Measurements from ENCODE around the gene HBZ. TPM values are rescaled to one million over a fixed set of nuclear protein-coding genes. Genes with fewer than 3 reads are reported as not detected.

Gene HBZ
- total and polyA plus RNA-seq, 9 of the 15 experiments (the other 6 are each of a cell fraction or from before 2014, with no cell fraction given), result 58.0 to 610 (median 113) TPM

DNA sequence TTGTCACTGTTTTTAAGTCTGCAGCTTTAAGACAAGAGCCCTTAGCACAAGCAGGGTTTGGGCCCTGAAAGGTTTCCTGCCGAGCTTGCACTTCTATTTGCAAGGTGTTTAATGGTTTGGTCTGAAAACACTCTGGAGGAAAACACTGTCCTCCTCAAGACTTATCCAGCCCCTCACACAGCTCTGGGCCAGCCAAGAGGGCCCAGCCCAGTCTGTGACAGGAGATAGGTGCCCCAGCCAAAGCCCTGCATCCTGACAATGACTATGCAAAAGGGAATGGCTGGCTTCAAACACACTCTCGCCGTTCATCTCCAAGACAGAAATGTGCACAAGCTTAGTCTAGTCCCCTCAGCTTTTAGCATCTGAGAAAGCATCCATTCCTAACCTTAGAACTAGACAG is 47.5 kb upstream of the HBZ start (continued):
- TF ChIP-seq, protein P1, sequence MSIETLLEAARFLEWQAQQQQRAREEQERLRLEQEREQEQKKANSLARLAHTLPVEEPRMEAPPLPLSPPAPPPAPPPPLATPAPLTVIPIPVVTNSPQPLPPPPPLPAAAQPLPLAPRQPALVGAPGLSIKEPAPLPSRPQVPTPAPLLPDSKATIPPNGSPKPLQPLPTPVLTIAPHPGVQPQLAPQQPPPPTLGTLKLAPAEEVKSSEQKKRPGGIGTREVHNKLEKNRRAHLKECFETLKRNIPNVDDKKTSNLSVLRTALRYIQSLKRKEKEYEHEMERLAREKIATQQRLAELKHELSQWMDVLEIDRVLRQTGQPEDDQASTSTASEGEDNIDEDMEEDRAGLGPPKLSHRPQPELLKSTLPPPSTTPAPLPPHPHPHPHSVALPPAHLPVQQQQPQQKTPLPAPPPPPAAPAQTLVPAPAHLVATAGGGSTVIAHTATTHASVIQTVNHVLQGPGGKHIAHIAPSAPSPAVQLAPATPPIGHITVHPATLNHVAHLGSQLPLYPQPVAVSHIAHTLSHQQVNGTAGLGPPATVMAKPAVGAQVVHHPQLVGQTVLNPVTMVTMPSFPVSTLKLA (conservative IDR thresholded peaks at IDR 0.05), result 0 out of 4 replicates have a peak, but pooled peaks of 1 of the 2 experiments have one; percentile 33
- TF ChIP-seq PCBP2 (IDR thresholded peaks at IDR 0.05; ENCODE audit: low read depth, low read length, poor library complexity, severe bottlenecking) (no peak), NFYB (IDR thresholded peaks at IDR 0.05; ENCODE audit: extremely low read depth, insufficient read length) (no peak), ZNF263 (CRISPR knock-in tag; IDR thresholded peaks at IDR 0.05; ENCODE audit: borderline replicate concordance) (no peak), NFE2 (IDR thresholded peaks at IDR 0.05; ENCODE audit: low read depth) (peak; percentile 93), ARID1B (IDR thresholded peaks at IDR 0.05) (peak; percentile 87), PHTF2 (CRISPR knock-in tag; IDR thresholded peaks at IDR 0.05) (no peak), CBFA2T2 (conservative IDR thresholded peaks at IDR 0.05) (peak; percentile 84), MAFF (IDR thresholded peaks at IDR 0.05; ENCODE audit: low read length) (peak; percentile 84), MAFG (tag; conservative IDR thresholded peaks at IDR 0.05) (peak; percentile 93), CSDE1 (IDR thresholded peaks at IDR 0.05) (no peak), STAT5A (IDR thresholded peaks at IDR 0.05; ENCODE audit: borderline replicate concordance, low read length) (peak; percentile 38; the same call in 1 of the 2 replicates), TCF3 (CRISPR knock-in tag; IDR thresholded peaks at IDR 0.05) (peak; percentile 88), SOX6 (IDR thresholded peaks at IDR 0.05) (peak; percentile 26; the same call in 1 of the 2 replicates), C11orf30 (IDR thresholded peaks at IDR 0.05; ENCODE audit: low read depth) (peak; percentile 94), CBFA2T3 (IDR thresholded peaks at IDR 0.05) (peak; percentile 90)
- TF ChIP-seq, protein P2, sequence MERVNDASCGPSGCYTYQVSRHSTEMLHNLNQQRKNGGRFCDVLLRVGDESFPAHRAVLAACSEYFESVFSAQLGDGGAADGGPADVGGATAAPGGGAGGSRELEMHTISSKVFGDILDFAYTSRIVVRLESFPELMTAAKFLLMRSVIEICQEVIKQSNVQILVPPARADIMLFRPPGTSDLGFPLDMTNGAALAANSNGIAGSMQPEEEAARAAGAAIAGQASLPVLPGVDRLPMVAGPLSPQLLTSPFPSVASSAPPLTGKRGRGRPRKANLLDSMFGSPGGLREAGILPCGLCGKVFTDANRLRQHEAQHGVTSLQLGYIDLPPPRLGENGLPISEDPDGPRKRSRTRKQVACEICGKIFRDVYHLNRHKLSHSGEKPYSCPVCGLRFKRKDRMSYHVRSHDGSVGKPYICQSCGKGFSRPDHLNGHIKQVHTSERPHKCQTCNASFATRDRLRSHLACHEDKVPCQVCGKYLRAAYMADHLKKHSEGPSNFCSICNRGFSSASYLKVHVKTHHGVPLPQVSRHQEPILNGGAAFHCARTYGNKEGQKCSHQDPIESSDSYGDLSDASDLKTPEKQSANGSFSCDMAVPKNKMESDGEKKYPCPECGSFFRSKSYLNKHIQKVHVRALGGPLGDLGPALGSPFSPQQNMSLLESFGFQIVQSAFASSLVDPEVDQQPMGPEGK (CRISPR knock-in tag; IDR thresholded peaks at IDR 0.05; ENCODE audit: borderline replicate concordance), result no peak
- TF ChIP-seq, protein P3, sequence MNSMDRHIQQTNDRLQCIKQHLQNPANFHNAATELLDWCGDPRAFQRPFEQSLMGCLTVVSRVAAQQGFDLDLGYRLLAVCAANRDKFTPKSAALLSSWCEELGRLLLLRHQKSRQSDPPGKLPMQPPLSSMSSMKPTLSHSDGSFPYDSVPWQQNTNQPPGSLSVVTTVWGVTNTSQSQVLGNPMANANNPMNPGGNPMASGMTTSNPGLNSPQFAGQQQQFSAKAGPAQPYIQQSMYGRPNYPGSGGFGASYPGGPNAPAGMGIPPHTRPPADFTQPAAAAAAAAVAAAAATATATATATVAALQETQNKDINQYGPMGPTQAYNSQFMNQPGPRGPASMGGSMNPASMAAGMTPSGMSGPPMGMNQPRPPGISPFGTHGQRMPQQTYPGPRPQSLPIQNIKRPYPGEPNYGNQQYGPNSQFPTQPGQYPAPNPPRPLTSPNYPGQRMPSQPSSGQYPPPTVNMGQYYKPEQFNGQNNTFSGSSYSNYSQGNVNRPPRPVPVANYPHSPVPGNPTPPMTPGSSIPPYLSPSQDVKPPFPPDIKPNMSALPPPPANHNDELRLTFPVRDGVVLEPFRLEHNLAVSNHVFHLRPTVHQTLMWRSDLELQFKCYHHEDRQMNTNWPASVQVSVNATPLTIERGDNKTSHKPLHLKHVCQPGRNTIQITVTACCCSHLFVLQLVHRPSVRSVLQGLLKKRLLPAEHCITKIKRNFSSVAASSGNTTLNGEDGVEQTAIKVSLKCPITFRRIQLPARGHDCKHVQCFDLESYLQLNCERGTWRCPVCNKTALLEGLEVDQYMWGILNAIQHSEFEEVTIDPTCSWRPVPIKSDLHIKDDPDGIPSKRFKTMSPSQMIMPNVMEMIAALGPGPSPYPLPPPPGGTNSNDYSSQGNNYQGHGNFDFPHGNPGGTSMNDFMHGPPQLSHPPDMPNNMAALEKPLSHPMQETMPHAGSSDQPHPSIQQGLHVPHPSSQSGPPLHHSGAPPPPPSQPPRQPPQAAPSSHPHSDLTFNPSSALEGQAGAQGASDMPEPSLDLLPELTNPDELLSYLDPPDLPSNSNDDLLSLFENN (IDR thresholded peaks at IDR 0.05; ENCODE audit: low read depth in 2 of 2, low read length in 2 of 2), result no peak
- TF ChIP-seq, protein P4, sequence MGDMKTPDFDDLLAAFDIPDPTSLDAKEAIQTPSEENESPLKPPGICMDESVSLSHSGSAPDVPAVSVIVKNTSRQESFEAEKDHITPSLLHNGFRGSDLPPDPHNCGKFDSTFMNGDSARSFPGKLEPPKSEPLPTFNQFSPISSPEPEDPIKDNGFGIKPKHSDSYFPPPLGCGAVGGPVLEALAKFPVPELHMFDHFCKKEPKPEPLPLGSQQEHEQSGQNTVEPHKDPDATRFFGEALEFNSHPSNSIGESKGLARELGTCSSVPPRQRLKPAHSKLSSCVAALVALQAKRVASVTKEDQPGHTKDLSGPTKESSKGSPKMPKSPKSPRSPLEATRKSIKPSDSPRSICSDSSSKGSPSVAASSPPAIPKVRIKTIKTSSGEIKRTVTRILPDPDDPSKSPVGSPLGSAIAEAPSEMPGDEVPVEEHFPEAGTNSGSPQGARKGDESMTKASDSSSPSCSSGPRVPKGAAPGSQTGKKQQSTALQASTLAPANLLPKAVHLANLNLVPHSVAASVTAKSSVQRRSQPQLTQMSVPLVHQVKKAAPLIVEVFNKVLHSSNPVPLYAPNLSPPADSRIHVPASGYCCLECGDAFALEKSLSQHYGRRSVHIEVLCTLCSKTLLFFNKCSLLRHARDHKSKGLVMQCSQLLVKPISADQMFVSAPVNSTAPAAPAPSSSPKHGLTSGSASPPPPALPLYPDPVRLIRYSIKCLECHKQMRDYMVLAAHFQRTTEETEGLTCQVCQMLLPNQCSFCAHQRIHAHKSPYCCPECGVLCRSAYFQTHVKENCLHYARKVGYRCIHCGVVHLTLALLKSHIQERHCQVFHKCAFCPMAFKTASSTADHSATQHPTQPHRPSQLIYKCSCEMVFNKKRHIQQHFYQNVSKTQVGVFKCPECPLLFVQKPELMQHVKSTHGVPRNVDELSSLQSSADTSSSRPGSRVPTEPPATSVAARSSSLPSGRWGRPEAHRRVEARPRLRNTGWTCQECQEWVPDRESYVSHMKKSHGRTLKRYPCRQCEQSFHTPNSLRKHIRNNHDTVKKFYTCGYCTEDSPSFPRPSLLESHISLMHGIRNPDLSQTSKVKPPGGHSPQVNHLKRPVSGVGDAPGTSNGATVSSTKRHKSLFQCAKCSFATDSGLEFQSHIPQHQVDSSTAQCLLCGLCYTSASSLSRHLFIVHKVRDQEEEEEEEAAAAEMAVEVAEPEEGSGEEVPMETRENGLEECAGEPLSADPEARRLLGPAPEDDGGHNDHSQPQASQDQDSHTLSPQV (IDR thresholded peaks at IDR 0.05), result peak; percentile 77
